ENCODE measurements around the gene LONRF2.

LONRF2 gene

DNA sequence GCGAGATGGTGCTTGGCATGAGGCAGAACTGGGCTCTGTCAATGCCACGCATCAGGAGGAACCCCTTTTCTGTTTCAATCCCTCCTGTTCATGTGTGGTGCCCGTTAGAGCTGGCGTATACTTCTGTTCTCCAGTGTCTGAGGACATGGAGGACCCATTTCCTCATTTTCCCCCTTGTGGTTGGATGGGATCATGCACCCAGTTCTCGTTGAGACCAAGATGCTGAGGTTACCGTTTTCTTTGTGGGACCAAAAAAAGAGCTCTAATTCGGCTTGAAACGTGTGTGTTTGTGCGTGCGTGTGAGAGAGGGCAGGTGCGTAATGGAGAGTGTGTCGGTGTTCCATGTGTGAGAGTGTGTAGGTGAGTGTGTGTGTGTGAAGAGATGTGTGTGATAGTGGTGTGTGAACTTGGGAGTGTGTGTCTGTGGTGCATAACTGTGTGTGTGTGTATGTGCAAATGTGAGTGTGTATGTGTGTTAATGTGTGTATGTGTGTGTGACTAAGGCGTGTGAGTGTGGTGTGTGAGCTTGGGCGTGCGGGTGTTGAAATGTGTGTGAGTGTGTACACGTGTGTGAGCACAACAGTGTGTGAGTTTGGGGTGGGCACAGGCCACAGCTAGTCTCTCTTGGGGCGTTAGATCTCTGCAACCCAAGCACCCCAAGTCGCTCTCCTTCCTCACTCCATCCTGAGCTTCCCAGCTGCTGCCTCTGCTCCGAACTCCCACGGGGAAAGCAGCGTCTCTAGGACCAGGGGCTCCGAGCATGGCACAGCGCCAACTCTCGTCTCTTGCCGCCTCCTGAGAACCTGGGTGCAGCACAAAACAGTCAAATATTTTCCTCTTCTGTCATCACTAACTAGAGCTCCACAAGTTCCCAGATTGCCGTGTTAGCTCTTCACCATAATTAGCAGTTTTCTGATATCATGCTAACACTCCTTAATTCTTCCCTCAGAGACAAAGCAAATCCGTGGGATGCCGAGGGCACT is 75.8 kb downstream of the LONRF2 start:
- peak overlapping the region; percentile 83 for H3K4me2 ChIP-seq (ENCODE audit: low read length)
- peaks cover 3% of the 10 kb centered on the region; the same call in 1 of the 2 replicates for H3K27me3 ChIP-seq (ENCODE audit: low read depth, low read length)
- H3K9me3 ChIP-seq (ENCODE audit: insufficient read depth, low read length): no peaks in the 10 kb centered on the region
- TF ChIP-seq EZH2phosphoT487 (IDR thresholded peaks at IDR 0.05; ENCODE audit: low read depth): no peak
- TF ChIP-seq, protein P1, sequence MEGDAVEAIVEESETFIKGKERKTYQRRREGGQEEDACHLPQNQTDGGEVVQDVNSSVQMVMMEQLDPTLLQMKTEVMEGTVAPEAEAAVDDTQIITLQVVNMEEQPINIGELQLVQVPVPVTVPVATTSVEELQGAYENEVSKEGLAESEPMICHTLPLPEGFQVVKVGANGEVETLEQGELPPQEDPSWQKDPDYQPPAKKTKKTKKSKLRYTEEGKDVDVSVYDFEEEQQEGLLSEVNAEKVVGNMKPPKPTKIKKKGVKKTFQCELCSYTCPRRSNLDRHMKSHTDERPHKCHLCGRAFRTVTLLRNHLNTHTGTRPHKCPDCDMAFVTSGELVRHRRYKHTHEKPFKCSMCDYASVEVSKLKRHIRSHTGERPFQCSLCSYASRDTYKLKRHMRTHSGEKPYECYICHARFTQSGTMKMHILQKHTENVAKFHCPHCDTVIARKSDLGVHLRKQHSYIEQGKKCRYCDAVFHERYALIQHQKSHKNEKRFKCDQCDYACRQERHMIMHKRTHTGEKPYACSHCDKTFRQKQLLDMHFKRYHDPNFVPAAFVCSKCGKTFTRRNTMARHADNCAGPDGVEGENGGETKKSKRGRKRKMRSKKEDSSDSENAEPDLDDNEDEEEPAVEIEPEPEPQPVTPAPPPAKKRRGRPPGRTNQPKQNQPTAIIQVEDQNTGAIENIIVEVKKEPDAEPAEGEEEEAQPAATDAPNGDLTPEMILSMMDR (IDR thresholded peaks at IDR 0.05; ENCODE audit: low read depth, low read length): peak; percentile 59
- H3K27ac ChIP-seq (ENCODE audit: low read length): peak overlapping the region; percentile 45
- H3K4me3 ChIP-seq (ENCODE audit: low read length): peak overlapping the region; percentile 62
- peaks cover 96% of the 10 kb centered on the region for H3K4me1 ChIP-seq (ENCODE audit: low read length)
- H3K9ac ChIP-seq (ENCODE audit: low read length): peak overlapping the region; percentile 44
- no peaks in the 10 kb centered on the region for H3K79me2 ChIP-seq (ENCODE audit: low read length)
- no peaks in the 10 kb centered on the region for H4K20me1 ChIP-seq (ENCODE audit: insufficient read depth, low read length)
- H3K36me3 ChIP-seq (replicated peaks; ENCODE audit: low read depth, low read length): no peaks in the 10 kb centered on the region
- no peak overlapping the region for H2AFZ ChIP-seq (ENCODE audit: low read depth, low read length)

DNA sequence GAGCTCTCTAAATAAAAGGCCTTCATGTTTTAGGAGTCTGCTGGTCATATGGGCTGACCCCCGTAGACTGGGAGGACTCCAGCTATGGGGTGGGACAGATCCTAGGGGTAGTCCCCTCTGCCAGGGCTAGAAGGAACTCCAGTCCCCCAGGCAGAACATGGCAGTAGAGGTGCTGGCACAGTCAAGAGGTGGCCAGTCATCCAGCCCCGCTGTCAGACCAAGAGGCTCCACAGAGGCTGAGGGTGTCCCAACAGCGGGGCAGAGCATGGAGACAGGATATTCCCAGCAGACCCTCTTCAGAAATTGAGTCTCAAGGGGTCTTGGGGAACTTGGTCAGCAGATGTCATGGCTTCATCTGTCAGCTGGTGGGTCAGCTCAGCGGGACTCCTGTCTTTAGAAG is 76.6 kb downstream of the LONRF2 start:
- H3K36me3 ChIP-seq (replicated peaks; ENCODE audit: low read depth, low read length): no peaks in the 10 kb centered on the region
- H3K9me3 ChIP-seq (ENCODE audit: insufficient read depth, low read length): no peaks in the 10 kb centered on the region
- TF ChIP-seq, protein P1 (IDR thresholded peaks at IDR 0.05; ENCODE audit: low read depth, low read length): no peak
- TF ChIP-seq EZH2phosphoT487 (IDR thresholded peaks at IDR 0.05; ENCODE audit: low read depth): no peak
- H3K27me3 ChIP-seq (ENCODE audit: low read depth, low read length): peaks cover 9% of the 10 kb centered on the region; the same call in 1 of the 2 replicates
- H3K9ac ChIP-seq (ENCODE audit: low read length): no peak overlapping the region
- no peaks in the 10 kb centered on the region for H4K20me1 ChIP-seq (ENCODE audit: insufficient read depth, low read length)
- H2AFZ ChIP-seq (ENCODE audit: low read depth, low read length): no peak overlapping the region
- peaks cover 95% of the 10 kb centered on the region for H3K4me1 ChIP-seq (ENCODE audit: low read length)
- H3K79me2 ChIP-seq (ENCODE audit: low read length): no peaks in the 10 kb centered on the region
- peak overlapping the region; percentile 50; the same call in 1 of the 2 replicates for H3K27ac ChIP-seq (ENCODE audit: low read length)
- H3K4me3 ChIP-seq (ENCODE audit: low read length): no peak overlapping the region; the same call in 1 of the 2 replicates
- H3K4me2 ChIP-seq (ENCODE audit: low read length): peak overlapping the region; percentile 83

DNA sequence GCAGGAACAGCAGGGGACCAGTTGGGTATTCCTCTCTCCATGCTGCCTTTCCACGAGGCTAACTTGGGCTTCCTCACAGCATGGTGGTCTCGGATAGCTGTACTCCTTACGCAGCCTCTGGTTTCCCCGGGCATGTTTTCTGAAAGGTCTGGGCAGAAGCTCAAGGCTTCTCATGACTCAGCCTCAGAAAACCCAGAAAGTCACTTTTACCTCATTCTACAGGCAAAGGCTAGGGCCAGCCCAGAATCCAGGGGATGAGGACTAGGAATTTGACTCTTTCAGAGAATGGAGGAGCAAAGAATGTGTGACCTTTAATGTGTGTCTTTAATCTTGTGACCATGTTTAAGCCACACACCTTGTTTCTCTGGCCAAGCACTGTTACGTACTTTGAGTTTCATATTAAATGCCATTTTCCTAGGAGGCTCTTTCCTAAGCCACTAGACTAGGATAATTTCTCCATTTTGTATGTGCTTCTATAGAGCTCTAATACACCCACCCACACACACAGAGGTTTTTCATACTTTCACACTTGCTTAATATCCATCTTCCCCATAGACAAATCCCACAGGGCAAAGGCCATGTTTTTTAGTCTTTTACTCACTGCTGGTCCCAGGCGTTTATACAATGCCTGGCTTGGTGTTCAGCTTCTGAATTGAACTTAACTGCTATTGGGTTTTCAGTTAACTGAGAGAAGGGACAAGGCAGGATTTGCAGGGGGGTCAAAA is 77.3 kb downstream of the LONRF2 start:
- no peak overlapping the region for H2AFZ ChIP-seq (ENCODE audit: low read depth, low read length)
- peak overlapping the region; percentile 50 for H3K27ac ChIP-seq (ENCODE audit: low read length)
- no peaks in the 10 kb centered on the region for H3K9me3 ChIP-seq (ENCODE audit: insufficient read depth, low read length)
- H3K27me3 ChIP-seq (ENCODE audit: low read depth, low read length): peaks cover 9% of the 10 kb centered on the region; the same call in 1 of the 2 replicates
- H3K4me2 ChIP-seq (ENCODE audit: low read length): peak overlapping the region; percentile 83
- no peaks in the 10 kb centered on the region for H3K36me3 ChIP-seq (replicated peaks; ENCODE audit: low read depth, low read length)
- no peaks in the 10 kb centered on the region for H4K20me1 ChIP-seq (ENCODE audit: insufficient read depth, low read length)
- TF ChIP-seq, protein P1 (IDR thresholded peaks at IDR 0.05; ENCODE audit: low read depth, low read length): no peak
- TF ChIP-seq EZH2phosphoT487 (IDR thresholded peaks at IDR 0.05; ENCODE audit: low read depth): no peak
- peaks cover 89% of the 10 kb centered on the region for H3K4me1 ChIP-seq (ENCODE audit: low read length)
- H3K4me3 ChIP-seq (ENCODE audit: low read length): peak overlapping the region; percentile 32
- no peaks in the 10 kb centered on the region for H3K79me2 ChIP-seq (ENCODE audit: low read length)
- H3K9ac ChIP-seq (ENCODE audit: low read length): no peak overlapping the region; the same call in 1 of the 2 replicates

All from OCI-LY3 (cell line).